NB4 (cell line): ENCODE measurements around the gene TMEM178B.

Experiments
- DNase-seq: peaks from one replicate; pipeline ENCODE4 v3.0.0; 2010; ENCODE audit warnings: low read depth
- H3K4me3 ChIP-seq: one replicate; pipeline ENCODE4 v1.5.1; 2011; ENCODE audit warnings: mild to moderate bottlenecking, low read depth, low read length, moderate library complexity
- MAX ChIP-seq: IDR thresholded peaks from 2 replicates; pipeline ENCODE4 v1.6.1; 2011; ENCODE audit warnings: low read depth, low read length
- MYC ChIP-seq: IDR thresholded peaks from 2 replicates; pipeline ENCODE4 v1.6.1; 2011; ENCODE audit warnings: low read depth, low read length
- POLR2A ChIP-seq: IDR thresholded peaks from 2 replicates; pipeline ENCODE4 v1.6.1; 2011; ENCODE audit warnings: mild to moderate bottlenecking; ENCODE audit not compliant: insufficient read length; ENCODE audit errors: extremely low read depth
- TF ChIP-seq, protein P1 (sequence below): IDR thresholded peaks from one replicate; pipeline ENCODE4 v1.5.1; 2012; ENCODE audit warnings: low read depth, low read length

The TMEM178B gene

DNA sequence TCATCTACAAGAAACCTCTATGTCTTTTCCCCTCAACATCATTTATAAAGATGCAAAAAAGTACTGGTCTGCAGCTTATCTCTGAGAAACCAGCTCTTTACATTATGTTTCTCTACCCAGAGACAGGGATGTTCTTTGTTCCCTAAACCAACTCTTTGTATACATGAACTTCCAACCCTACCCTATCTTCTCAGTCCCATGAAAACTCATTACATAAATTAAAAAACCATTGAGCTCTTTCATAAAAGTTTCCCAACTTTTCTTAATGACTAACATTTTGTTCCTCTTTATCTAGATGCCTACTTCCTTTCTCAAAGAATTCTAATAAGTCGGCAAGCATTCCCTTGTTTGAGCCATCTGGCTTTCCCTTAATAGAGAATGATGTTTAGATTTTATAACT is 284.5 kb downstream of the TMEM178B start:
- no peak for DNase-seq
- TF ChIP-seq MAX (no peak), MYC (no peak), POLR2A (no peak)
- TF ChIP-seq, protein P1, sequence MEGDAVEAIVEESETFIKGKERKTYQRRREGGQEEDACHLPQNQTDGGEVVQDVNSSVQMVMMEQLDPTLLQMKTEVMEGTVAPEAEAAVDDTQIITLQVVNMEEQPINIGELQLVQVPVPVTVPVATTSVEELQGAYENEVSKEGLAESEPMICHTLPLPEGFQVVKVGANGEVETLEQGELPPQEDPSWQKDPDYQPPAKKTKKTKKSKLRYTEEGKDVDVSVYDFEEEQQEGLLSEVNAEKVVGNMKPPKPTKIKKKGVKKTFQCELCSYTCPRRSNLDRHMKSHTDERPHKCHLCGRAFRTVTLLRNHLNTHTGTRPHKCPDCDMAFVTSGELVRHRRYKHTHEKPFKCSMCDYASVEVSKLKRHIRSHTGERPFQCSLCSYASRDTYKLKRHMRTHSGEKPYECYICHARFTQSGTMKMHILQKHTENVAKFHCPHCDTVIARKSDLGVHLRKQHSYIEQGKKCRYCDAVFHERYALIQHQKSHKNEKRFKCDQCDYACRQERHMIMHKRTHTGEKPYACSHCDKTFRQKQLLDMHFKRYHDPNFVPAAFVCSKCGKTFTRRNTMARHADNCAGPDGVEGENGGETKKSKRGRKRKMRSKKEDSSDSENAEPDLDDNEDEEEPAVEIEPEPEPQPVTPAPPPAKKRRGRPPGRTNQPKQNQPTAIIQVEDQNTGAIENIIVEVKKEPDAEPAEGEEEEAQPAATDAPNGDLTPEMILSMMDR = no peak
- H3K4me3 ChIP-seq = no peak overlapping the region

DNA sequence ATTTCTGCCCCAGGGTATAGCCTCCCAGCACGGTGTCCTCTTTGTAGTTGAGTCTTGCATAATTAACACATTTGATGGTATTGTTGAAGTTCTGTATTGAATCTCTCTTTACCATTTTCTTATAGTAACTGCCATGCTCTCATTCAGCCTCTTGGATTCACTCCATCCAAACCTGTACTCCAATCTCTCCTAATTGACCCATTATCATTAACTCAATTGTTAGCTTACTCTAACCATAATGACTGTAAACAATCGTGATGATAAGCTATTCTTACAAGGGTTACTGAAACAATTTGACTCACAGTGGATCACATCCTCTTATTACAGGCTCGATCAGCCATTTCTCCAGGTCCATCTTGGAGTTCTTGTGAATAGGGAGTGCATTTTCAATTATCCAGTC is 285.4 kb downstream of the TMEM178B start:
- no peak for DNase-seq
- no peak for TF ChIP-seq MYC
- no peak for TF ChIP-seq POLR2A
- TF ChIP-seq, protein P1 = no peak
- TF ChIP-seq MAX = no peak
- no peak overlapping the region for H3K4me3 ChIP-seq

DNA sequence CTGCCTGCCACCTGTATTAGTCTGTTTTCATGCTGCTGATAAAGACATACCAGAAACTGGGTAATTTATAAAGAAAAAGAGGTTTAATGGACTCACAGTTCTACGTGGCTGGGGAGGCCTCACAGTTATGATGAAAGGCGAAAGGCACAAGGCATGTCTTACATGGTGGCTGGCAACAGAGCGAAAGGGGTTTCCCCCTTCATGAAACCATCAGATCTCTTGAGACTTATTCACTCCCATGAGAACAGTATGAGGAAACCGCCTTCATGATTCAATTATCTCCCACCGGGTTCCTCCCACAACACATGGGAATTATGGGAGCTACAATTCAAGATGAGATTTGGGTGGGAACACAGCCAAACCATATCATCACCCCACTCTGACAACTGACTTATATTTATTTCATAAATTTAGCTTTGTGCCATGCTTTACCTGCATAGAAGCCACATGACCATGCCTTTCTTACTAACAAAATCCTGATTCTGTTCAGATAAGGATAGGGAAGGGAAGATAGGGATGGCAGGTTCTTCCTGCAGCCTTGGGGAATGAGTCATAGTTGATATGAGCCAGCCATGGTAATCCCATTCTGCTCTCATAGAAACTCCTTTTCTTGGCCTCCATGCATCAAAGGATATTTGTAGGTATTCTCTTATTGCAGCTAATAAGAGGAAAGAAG is 286.0 kb downstream of the TMEM178B start:
- no peak for DNase-seq
- TF ChIP-seq, protein P1 = no peak
- TF ChIP-seq MAX (no peak), MYC (no peak)
- no peak overlapping the region for H3K4me3 ChIP-seq

- TF ChIP-seq MAX (no peak), POLR2A (no peak)
- DNase-seq = no peak
These were observed 286.5 kb downstream of the TMEM178B start for GRCh38 chr7:141360416-141360760.

DNA sequence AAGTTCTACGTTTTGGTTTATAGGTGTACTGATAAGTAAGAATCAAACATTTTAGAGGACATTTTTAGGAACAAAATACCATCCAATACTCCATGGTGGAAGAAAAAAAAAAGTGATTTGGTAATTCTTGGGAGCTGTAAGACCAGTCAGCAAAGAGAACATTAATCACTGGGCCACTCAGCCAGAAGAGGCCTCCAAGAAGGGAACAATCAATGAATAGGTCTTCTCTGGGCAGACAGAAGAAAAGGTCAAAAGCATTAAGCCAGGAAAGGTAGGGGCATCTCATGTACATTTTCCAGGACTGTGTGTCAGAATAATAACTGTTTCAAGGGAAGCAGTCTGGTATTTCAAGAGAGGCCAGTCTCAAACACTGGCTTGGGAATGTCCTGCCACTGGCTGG is 286.9 kb downstream of the TMEM178B start:
- no peak for DNase-seq
- no peak overlapping the region for H3K4me3 ChIP-seq
- TF ChIP-seq MAX (no peak), POLR2A (no peak), MYC (no peak)
- TF ChIP-seq, protein P1 = no peak

More at GRCh38 chr7:141360416-141360760, 286.5 kb downstream of the TMEM178B start:
- no peak overlapping the region for H3K4me3 ChIP-seq

DNA sequence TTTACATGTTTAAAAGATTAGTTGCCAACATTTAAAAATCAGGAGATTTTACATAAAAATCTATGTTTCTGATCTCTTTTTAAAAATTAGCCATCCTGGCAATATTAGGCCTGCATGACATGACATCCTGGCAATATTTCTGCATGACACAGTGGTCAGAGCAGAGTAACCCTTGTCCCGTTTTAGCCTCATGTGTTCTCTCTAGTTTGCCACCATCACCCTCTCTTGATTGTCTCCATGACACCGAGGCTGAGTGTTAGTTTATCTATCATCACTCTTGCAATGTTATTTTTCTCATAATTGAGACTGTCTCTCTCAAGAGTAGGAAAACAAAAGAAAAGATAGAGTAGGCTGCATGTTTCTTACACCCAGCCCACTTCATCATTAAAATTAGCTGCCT is 287.6 kb downstream of the TMEM178B start:
- TF ChIP-seq, protein P1 = no peak
- no peak for TF ChIP-seq MYC
- no peak for TF ChIP-seq MAX
- TF ChIP-seq POLR2A = no peak
- H3K4me3 ChIP-seq = no peak overlapping the region
- DNase-seq = no peak
